ENCODE measurements around the gene GCN1.
A peak's percentile ranks its signal among the peaks of the same experiment; 100 is the strongest.

Gene GCN1

DNA sequence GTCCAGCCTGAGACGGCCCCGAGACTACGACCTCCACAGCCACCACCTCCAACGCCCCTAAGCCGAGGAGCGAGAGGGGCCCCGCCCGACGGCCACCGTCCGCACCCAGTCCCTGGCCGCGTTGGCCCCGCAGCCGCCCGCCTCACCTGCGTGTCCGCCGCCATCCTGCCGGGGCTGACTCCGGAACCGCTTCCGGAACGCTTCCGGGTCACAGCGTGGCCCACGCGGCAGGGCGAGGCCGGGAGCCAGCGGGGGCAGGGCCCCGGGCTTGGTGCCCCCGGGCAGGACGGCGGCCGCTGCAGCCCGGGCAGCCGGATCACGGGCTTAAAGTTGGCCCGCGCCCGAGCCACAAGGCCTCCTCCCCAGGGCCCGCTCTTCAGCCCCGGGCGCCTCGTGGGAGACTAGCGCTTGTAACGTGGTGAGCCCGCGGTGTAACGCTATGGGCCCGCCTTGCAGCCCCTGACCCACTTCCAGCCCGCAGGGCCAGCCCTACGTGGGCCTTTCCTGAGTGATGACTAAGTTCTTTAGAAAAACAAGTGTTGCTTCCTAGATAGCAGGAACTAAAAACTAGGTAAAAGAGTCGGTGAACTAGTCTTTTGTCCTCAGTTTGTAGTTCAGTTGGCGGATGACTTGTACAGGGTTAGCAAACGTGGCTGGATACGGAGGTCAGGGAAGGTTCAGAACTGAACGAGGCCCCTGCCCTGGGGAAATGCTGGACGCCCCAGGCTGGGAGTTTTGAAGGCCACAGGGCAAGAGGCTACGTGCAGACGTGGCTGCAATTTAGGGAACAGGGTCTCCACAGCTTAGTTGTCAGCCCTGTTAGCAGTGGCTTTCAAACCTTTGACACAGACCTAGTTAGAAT, at the start of gene GCN1:
TSS of gene GCN1 (minus strand) at position 182 of the 862 bp plus-strand sequence. CDS start at position 164, 18 bp downstream.
- Histone ChIP-seq H3K4me1 (peaks cover 21% of the 10 kb centered on the region), H3K79me2 (peaks cover 34% of the 10 kb centered on the region), H3K27ac (peak within 1 kb of the TSS; percentile 65), H3K27me3 (ENCODE audit: control insufficient read depth, insufficient read depth, low read length) (no peaks in the 10 kb centered on the region), H3K9ac (peak within 1 kb of the TSS; percentile 91), H3K4me3 (ENCODE audit: low read depth, low read length) (peak within 1 kb of the TSS; percentile 90), H3K9me3 (ENCODE audit: control insufficient read depth, low read length) (no peaks in the 10 kb centered on the region), H3K36me3 (ENCODE audit: control insufficient read depth, insufficient read depth, low read length) (no peaks in the 10 kb centered on the region), H3K4me2 (ENCODE audit: low read length) (peak within 1 kb of the TSS; percentile 74), H2AFZ (peak within 1 kb of the TSS; percentile 94)
- no peak for TF ChIP-seq CTCF (IDR thresholded peaks at IDR 0.05)

GRCh38 chr12:120242971-120243699, 48.6 kb upstream of the GCN1 start:
- no peak overlapping the region for H3K4me2 ChIP-seq (ENCODE audit: low read length)
- H3K36me3 ChIP-seq (ENCODE audit: control insufficient read depth, insufficient read depth, low read length) = no peaks in the 10 kb centered on the region
- H3K9me3 ChIP-seq (ENCODE audit: control insufficient read depth, low read length) = no peaks in the 10 kb centered on the region
- no peak overlapping the region for H3K9ac ChIP-seq
- no peak overlapping the region for H3K27ac ChIP-seq
- H3K4me3 ChIP-seq (ENCODE audit: low read depth, low read length) = no peak overlapping the region
- H3K27me3 ChIP-seq (ENCODE audit: control insufficient read depth, insufficient read depth, low read length) = no peaks in the 10 kb centered on the region
- peaks cover 16% of the 10 kb centered on the region for H3K4me1 ChIP-seq
- H3K79me2 ChIP-seq = peaks cover 60% of the 10 kb centered on the region
- TF ChIP-seq CTCF (IDR thresholded peaks at IDR 0.05) = no peak
- H2AFZ ChIP-seq = no peak overlapping the region

DNA sequence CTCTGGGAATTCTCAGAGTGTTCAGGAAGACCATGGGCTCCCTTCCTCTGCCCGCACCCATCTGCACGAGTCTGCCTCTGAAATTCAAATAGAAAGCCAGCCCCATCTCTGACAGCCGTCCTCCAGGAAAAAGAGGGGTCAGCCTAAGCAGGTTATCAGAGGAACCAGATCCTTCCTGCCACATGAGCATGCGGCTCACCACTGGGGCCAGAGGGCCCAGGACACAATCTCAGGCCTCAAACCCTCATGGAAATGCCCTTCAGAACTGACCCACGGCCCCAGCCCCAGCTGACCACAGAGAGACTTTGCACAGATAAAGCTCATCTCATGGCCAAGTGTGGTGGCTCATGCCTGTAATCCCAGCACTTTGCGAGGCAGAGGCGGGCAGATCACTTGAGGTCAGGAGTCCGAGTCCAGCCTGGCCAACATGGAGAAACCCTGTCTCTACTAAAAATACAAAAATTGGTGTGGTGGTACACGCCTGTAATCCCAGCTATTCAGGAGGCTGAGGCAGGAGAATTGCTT, 47.8 kb upstream of the GCN1 start:
- Histone ChIP-seq H2AFZ (no peak overlapping the region), H3K9ac (no peak overlapping the region), H3K36me3 (ENCODE audit: control insufficient read depth, insufficient read depth, low read length) (no peaks in the 10 kb centered on the region), H3K9me3 (ENCODE audit: control insufficient read depth, low read length) (no peaks in the 10 kb centered on the region), H3K4me3 (ENCODE audit: low read depth, low read length) (no peak overlapping the region), H3K79me2 (peaks cover 62% of the 10 kb centered on the region), H3K4me2 (ENCODE audit: low read length) (no peak overlapping the region), H3K27ac (no peak overlapping the region), H3K27me3 (ENCODE audit: control insufficient read depth, insufficient read depth, low read length) (no peaks in the 10 kb centered on the region), H3K4me1 (peaks cover 14% of the 10 kb centered on the region)
- no peak for TF ChIP-seq CTCF (IDR thresholded peaks at IDR 0.05)

DNA sequence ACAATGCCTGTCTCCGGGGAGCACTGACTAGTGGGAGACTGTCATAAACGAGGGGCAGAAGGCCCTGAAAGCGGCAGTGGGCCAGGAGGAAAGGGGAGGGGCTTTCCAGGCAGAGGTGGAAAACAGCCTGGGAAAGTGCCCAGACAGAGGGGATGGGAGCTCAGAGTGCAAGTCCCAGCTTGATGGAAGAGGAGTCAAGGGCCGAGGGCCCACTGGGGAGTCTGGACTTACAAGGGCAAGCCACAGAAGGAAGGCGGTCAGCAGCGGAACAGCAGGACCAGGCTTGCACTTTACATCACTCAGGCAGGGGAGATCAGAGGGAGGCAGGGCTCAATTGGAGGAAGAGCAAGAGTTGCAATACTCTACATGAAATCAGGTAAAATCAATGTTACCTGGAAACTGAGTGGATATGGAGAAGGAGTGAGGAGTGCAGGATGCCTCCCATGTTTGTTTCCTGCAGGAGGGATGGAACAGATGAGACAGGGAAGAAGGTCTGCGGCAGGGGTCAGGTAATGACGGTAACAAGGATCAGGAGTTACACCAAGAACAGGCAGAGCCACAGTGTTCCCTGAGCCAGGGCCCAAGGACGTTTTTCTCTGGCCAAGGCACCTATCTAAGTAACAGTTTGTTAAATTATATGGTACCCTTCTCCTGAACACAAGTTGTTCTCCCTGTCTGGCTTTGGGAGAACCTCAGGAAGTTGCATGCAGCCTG, 47.2 kb upstream of the GCN1 start:
- H3K4me1 ChIP-seq = peaks cover 20% of the 10 kb centered on the region
- no peaks in the 10 kb centered on the region for H3K9me3 ChIP-seq (ENCODE audit: control insufficient read depth, low read length)
- H2AFZ ChIP-seq = no peak overlapping the region
- no peak overlapping the region for H3K9ac ChIP-seq
- no peaks in the 10 kb centered on the region for H3K36me3 ChIP-seq (ENCODE audit: control insufficient read depth, insufficient read depth, low read length)
- H3K27ac ChIP-seq = peak overlapping the region; percentile 8
- no peaks in the 10 kb centered on the region for H3K27me3 ChIP-seq (ENCODE audit: control insufficient read depth, insufficient read depth, low read length)
- H3K79me2 ChIP-seq = peaks cover 64% of the 10 kb centered on the region
- no peak overlapping the region for H3K4me3 ChIP-seq (ENCODE audit: low read depth, low read length)
- TF ChIP-seq CTCF (IDR thresholded peaks at IDR 0.05) = no peak
- H3K4me2 ChIP-seq (ENCODE audit: low read length) = no peak overlapping the region

All from parathyroid adenoma (tissue), 2 donors.